Mesenchymal stem cell (in vitro differentiated cells and primary cell): ENCODE results near the gene TSPAN5.

Experiments used
- DNase-seq: peaks from one replicate; pipeline ENCODE4 v3.0.0-alpha.2; 2013
- H2AFZ ChIP-seq: one replicate; pipeline ENCODE4 v1.6.1; 2013; ENCODE audit warnings: low read depth, mild to moderate bottlenecking, control low read depth, inconsistent platforms, low read length, moderate library complexity
- H2AK5ac ChIP-seq: 2 replicates; pipeline ENCODE4 v1.6.1; 2013; ENCODE audit warnings: low read length, moderate library complexity, mild to moderate bottlenecking, inconsistent platforms; ENCODE audit not compliant: severe bottlenecking
- H2BK120ac ChIP-seq: one replicate; pipeline ENCODE4 v1.6.1; 2013; ENCODE audit warnings: low read depth, mild to moderate bottlenecking, inconsistent platforms, low read length, moderate library complexity
- H2BK12ac ChIP-seq, 2 experiments: one replicate each; pipeline ENCODE4 v1.6.1; 2013; ENCODE audit warnings: inconsistent platforms in 2 of 2, low read length in 2 of 2, mild to moderate bottlenecking in 2 of 2, moderate library complexity in 2 of 2, control low read depth in 1 of 2
- H2BK15ac ChIP-seq: one replicate; pipeline ENCODE4 v1.6.1; 2013; ENCODE audit warnings: mild to moderate bottlenecking, low read depth, inconsistent platforms; ENCODE audit not compliant: poor library complexity, severe bottlenecking
- H2BK5ac ChIP-seq: 2 replicates; pipeline ENCODE4 v1.6.1; 2013; ENCODE audit warnings: low read depth, mild to moderate bottlenecking, low read length, control low read depth, inconsistent platforms; ENCODE audit not compliant: poor library complexity, severe bottlenecking
- H3K14ac ChIP-seq, 2 experiments: one replicate each; pipeline ENCODE4 v1.6.1; 2013; ENCODE audit warnings: inconsistent platforms in 2 of 2, low read length in 2 of 2, control low read depth in 1 of 2, mild to moderate bottlenecking in 1 of 2, moderate library complexity in 1 of 2
- H3K18ac ChIP-seq, 2 experiments: one replicate each; pipeline ENCODE4 v1.6.1; 2013; ENCODE audit warnings: inconsistent platforms in 2 of 2, low read length in 2 of 2, control low read depth in 1 of 2, low read depth in 1 of 2, mild to moderate bottlenecking in 1 of 2
- H3K23ac ChIP-seq, 2 experiments: one replicate each; pipeline ENCODE4 v1.6.1; 2013; ENCODE audit warnings: inconsistent platforms in 2 of 2, low read length in 2 of 2, mild to moderate bottlenecking in 2 of 2, moderate library complexity in 2 of 2, control low read depth in 1 of 2
- H3K27ac ChIP-seq: 2 replicates; pipeline ENCODE4 v1.5.1; 2013; ENCODE audit warnings: mild to moderate bottlenecking, moderate library complexity, low read length, control low read depth, inconsistent platforms; ENCODE audit not compliant: poor library complexity, severe bottlenecking
- H3K27me3 ChIP-seq, 2 experiments: 2 replicates each; pipeline versions ENCODE4 v1.6.1 to v1.7.0; 2013; ENCODE audit warnings: low read length in 2 of 2, mild to moderate bottlenecking in 2 of 2, moderate library complexity in 2 of 2, control low read depth in 1 of 2, inconsistent platforms in 1 of 2; ENCODE audit not compliant: control insufficient read depth in 1 of 2, insufficient read depth in 1 of 2
- H3K36me3 ChIP-seq, 2 experiments: 2 replicates each; pipeline versions ENCODE4 v1.6.1 to v1.7.0; 2013; ENCODE audit warnings: low read length in 2 of 2, control low read depth in 1 of 2, inconsistent platforms in 1 of 2, low read depth in 1 of 2, mild to moderate bottlenecking in 1 of 2; ENCODE audit not compliant: insufficient read depth in 2 of 2, control insufficient read depth in 1 of 2
- H3K4ac ChIP-seq, 2 experiments: one replicate each; pipeline ENCODE4 v1.6.1; 2013; ENCODE audit warnings: inconsistent platforms in 2 of 2, low read length in 2 of 2, mild to moderate bottlenecking in 2 of 2, moderate library complexity in 2 of 2, control low read depth in 1 of 2, low read depth in 1 of 2
- H3K4me1 ChIP-seq: 2 replicates; pipeline ENCODE4 v1.6.1; 2013; ENCODE audit warnings: low read depth, low read length, control low read depth; ENCODE audit not compliant: control insufficient read depth, insufficient read depth
- H3K4me2 ChIP-seq: 2 replicates; pipeline ENCODE4 v1.6.1; 2013; ENCODE audit warnings: low read length, mild to moderate bottlenecking, inconsistent platforms; ENCODE audit not compliant: poor library complexity, severe bottlenecking
- H3K4me3 ChIP-seq, 2 experiments: 2 replicates each; pipeline versions ENCODE4 v1.5.1 to v1.7.0; 2013; ENCODE audit warnings: low read length in 2 of 2, mild to moderate bottlenecking in 2 of 2, control low read depth in 1 of 2, low read depth in 1 of 2; ENCODE audit not compliant: insufficient read depth in 1 of 2
- H3K79me1 ChIP-seq: replicated peaks from 2 replicates; pipeline ENCODE4 v1.6.1; 2013; ENCODE audit warnings: mild to moderate bottlenecking, control low read depth, low read length, inconsistent platforms; ENCODE audit not compliant: poor library complexity, severe bottlenecking
- H3K9ac ChIP-seq: 2 replicates; pipeline ENCODE4 v1.7.0; 2013; ENCODE audit warnings: mild to moderate bottlenecking, low read length, moderate library complexity
- H3K9me3 ChIP-seq: 2 replicates; pipeline ENCODE4 v1.7.0; 2013; ENCODE audit warnings: mild to moderate bottlenecking, low read length; ENCODE audit not compliant: control insufficient read depth
- H4K8ac ChIP-seq: one replicate; pipeline ENCODE4 v1.6.1; 2013; ENCODE audit warnings: inconsistent platforms, mild to moderate bottlenecking, low read length, moderate library complexity
- H4K91ac ChIP-seq: one replicate; pipeline ENCODE4 v1.6.1; 2013; ENCODE audit warnings: mild to moderate bottlenecking, low read length, inconsistent platforms
- WGBS: methylation state at CpG from one replicate; pipeline ENCODE4 v1.1.7; 2013; ENCODE audit warnings: mixed read lengths; 5-methylcytosine and 5-hydroxymethylcytosine counted together

Gene TSPAN5

DNA sequence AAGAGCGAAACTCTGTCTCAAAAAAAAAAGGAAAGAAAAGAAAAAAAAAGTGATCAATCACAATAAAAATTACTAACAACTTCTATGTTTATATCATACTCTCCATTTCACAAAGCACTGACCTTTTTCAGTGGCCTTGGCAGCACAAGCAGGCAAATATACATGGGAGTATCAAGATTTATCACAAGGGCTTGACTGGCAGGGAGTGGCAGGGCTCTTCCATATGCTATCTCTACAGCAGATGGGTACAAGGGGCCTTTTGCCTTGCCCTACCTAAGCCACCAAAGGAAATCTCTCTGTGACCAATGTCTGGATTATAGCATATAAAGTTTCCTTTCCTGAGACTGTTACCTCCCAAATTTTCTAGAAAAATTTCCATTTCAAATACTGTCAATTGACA, 24.4 kb downstream of the TSPAN5 start:
- H3K36me3 ChIP-seq: no peaks in the 10 kb centered on the region
- H3K4me3 ChIP-seq: no peak overlapping the region
- no peaks in the 10 kb centered on the region for H3K27me3 ChIP-seq
- no peak overlapping the region for H2BK120ac ChIP-seq
- no peaks in the 10 kb centered on the region for H3K9me3 ChIP-seq
- H3K4me1 ChIP-seq: peaks cover 8% of the 10 kb centered on the region
- no peak overlapping the region for H4K91ac ChIP-seq
- no peak overlapping the region for H3K9ac ChIP-seq
- no peak overlapping the region for H2AFZ ChIP-seq
- no peak overlapping the region for H3K4ac ChIP-seq
- no peak overlapping the region for H2BK12ac ChIP-seq
- no peak overlapping the region for H4K8ac ChIP-seq
- H3K14ac ChIP-seq: no peak overlapping the region
- H3K4me2 ChIP-seq: no peak overlapping the region
- no peak overlapping the region for H3K23ac ChIP-seq
- H2BK15ac ChIP-seq: no peak overlapping the region
- WGBS: no CpG with 5 or more reads among the region's 1 CpG
- DNase-seq: no peak
- H3K18ac ChIP-seq: no peak overlapping the region
- peaks cover 7% of the 10 kb centered on the region for H3K79me1 ChIP-seq
- no peak overlapping the region for H2BK5ac ChIP-seq
- no peak overlapping the region for H3K27ac ChIP-seq
- no peak overlapping the region for H2AK5ac ChIP-seq

- H3K14ac ChIP-seq: no peak overlapping the region
- no peak overlapping the region for H4K8ac ChIP-seq
- H2BK15ac ChIP-seq: no peak overlapping the region
- H2AK5ac ChIP-seq: no peak overlapping the region
- no peak overlapping the region for H2AFZ ChIP-seq
- H3K18ac ChIP-seq: no peak overlapping the region
- no peak overlapping the region for H4K91ac ChIP-seq
- WGBS: 93% methylated on average over 3 of the region's 3 CpGs
- no peaks in the 10 kb centered on the region for H3K27me3 ChIP-seq
- no peak for DNase-seq
- peaks cover 6% of the 10 kb centered on the region for H3K79me1 ChIP-seq
- H3K4me1 ChIP-seq: peaks cover 8% of the 10 kb centered on the region
- no peak overlapping the region for H3K4me3 ChIP-seq
- H3K4ac ChIP-seq: no peak overlapping the region
- no peak overlapping the region for H3K23ac ChIP-seq
- no peaks in the 10 kb centered on the region for H3K9me3 ChIP-seq
- no peak overlapping the region for H2BK120ac ChIP-seq
- no peak overlapping the region for H3K4me2 ChIP-seq
- H3K27ac ChIP-seq: no peak overlapping the region
- no peaks in the 10 kb centered on the region for H3K36me3 ChIP-seq
- no peak overlapping the region for H2BK5ac ChIP-seq
- H3K9ac ChIP-seq: no peak overlapping the region
- no peak overlapping the region for H2BK12ac ChIP-seq
Observed at GRCh38 chr4:98633159-98633558, 25.3 kb downstream of the TSPAN5 start.

DNA sequence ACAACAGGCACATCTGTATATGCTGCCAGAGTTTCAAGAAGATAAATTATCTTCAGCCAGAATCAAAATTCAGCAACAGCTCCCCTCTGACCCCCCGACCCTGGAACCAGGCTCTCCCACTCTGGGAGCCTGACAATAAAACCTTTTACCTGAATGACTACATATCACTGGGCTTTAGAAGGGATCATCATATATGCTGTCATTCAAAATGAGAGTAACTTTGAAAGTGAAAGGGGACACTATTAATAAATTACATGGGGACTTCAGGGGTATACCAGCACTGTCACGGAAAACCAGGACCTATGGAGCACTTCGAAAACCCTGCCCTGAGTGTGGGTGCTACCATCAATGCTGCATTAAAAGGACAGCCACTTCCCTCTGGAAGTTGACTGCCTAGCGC, 26.2 kb downstream of the TSPAN5 start:
- Histone ChIP-seq H3K36me3 (no peaks in the 10 kb centered on the region), H3K9ac (no peak overlapping the region), H2BK12ac (no peak overlapping the region), H3K18ac (no peak overlapping the region), H3K27ac (no peak overlapping the region), H3K4me1 (peaks cover 4% of the 10 kb centered on the region), H4K91ac (no peak overlapping the region), H3K14ac (no peak overlapping the region), H2BK15ac (no peak overlapping the region), H2BK120ac (no peak overlapping the region), H3K4ac (no peak overlapping the region), H3K9me3 (no peaks in the 10 kb centered on the region), H2AK5ac (no peak overlapping the region), H3K4me3 (no peak overlapping the region), H4K8ac (no peak overlapping the region), H3K23ac (no peak overlapping the region), H3K4me2 (no peak overlapping the region), H3K27me3 (no peaks in the 10 kb centered on the region), H2BK5ac (no peak overlapping the region), H3K79me1 (peaks cover 4% of the 10 kb centered on the region), H2AFZ (no peak overlapping the region)
- 100% methylated on average over 3 of the region's 4 CpGs for WGBS
- no peak for DNase-seq

DNA sequence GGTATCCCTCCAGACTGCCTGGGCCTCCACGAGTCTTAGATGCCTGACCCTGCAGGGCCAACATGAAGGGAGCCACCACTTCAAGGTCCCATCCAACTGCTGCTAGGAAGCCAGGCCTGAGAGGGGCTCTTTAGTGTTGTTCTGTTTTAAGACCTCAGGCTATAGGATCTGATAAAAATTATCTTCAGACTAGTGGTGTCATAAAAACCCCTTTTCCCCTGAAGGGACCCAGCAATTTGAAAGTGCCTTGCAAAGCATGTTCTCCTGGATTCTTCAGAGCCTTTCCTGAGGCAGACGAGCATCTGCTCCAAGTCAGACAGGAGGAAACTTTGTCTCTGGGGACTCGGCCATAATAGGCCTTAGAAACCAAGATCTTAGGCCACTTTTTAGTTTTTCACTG, 26.9 kb downstream of the TSPAN5 start:
- Histone ChIP-seq H3K14ac (no peak overlapping the region), H4K91ac (no peak overlapping the region), H2BK12ac (no peak overlapping the region), H3K4me2 (no peak overlapping the region), H3K79me1 (no peaks in the 10 kb centered on the region), H3K18ac (peak overlapping the region in 1 of 2 experiments; percentile 0), H3K27me3 (no peaks in the 10 kb centered on the region), H3K4me1 (peaks cover 2% of the 10 kb centered on the region), H2BK5ac (no peak overlapping the region), H3K27ac (no peak overlapping the region), H2AFZ (no peak overlapping the region), H2AK5ac (no peak overlapping the region), H3K9ac (no peak overlapping the region), H3K36me3 (no peaks in the 10 kb centered on the region), H3K9me3 (no peaks in the 10 kb centered on the region), H3K4ac (no peak overlapping the region), H3K23ac (no peak overlapping the region), H2BK120ac (no peak overlapping the region), H3K4me3 (no peak overlapping the region), H4K8ac (no peak overlapping the region), H2BK15ac (no peak overlapping the region)
- WGBS: 45% methylated on average over 3 of the region's 3 CpGs
- no peak for DNase-seq
